SJSA1 (cell line): Measurements from ENCODE around the gene MSANTD4. TPM values are rescaled to one million over a fixed set of nuclear protein-coding genes. Genes with fewer than 3 reads are reported as not detected.

Experiments
- DNase-seq, 2 experiments: peaks; one replicate each; pipeline ENCODE4 v3.0.0-alpha.2; 2015 to 2020; ENCODE audit warnings: low spot score in 2 of 2, low read depth in 1 of 2
- H3K27ac ChIP-seq: fragments of 250-450 bp; sonication (Bioruptor Pico); 2 replicates; pipeline ENCODE4 v1.5.1; 2020; ENCODE audit warnings: mild to moderate bottlenecking, moderate library complexity
- H3K27me3 ChIP-seq: fragments of 250-450 bp; sonication (Bioruptor Pico); replicated peaks from 2 replicates; pipeline ENCODE4 v1.5.1; 2020; ENCODE audit warnings: mild to moderate bottlenecking, moderate library complexity
- H3K36me3 ChIP-seq: fragments of 250-450 bp; sonication (Bioruptor Pico); 2 replicates; pipeline ENCODE4 v1.5.1; 2020; ENCODE audit warnings: mild to moderate bottlenecking
- H3K4me1 ChIP-seq: fragments of 250-450 bp; sonication (Bioruptor Pico); replicated peaks from 2 replicates; pipeline ENCODE4 v1.6.1; 2021; ENCODE audit warnings: mild to moderate bottlenecking
- H3K4me3 ChIP-seq: fragments of 250-450 bp; sonication (Bioruptor Pico); 2 replicates; pipeline ENCODE4 v1.5.1; 2020; ENCODE audit warnings: mild to moderate bottlenecking
- H3K9me3 ChIP-seq: fragments of 250-450 bp; sonication (Bioruptor Pico); replicated peaks from 2 replicates; pipeline ENCODE4 v1.5.1; 2020; ENCODE audit warnings: mild to moderate bottlenecking
- total RNA-seq: library from RNA; depleted of rRNA; stranded (reverse); fragments of >200 nt; shearing (Covaris generic); gene quantifications from 2 replicates; pipeline ENCODE4 v1.2.3, GENCODE V29; 2014; rRNA removed

Gene MSANTD4
- total RNA-seq, 1 experiment from 2014 or later, result 11.5 TPM

GRCh38 chr11:105989124-105989523, 32.9 kb downstream of the MSANTD4 start:
- H3K36me3 ChIP-seq, result no peaks in the 10 kb centered on the region
- DNase-seq, result no peak
- no peak overlapping the region for H3K4me3 ChIP-seq
- H3K27me3 ChIP-seq, result no peaks in the 10 kb centered on the region
- H3K4me1 ChIP-seq, result no peaks in the 10 kb centered on the region
- no peak overlapping the region for H3K27ac ChIP-seq
- H3K9me3 ChIP-seq, result no peaks in the 10 kb centered on the region

- Histone ChIP-seq H3K36me3 (no peaks in the 10 kb centered on the region), H3K27ac (no peak overlapping the region), H3K4me3 (no peak overlapping the region), H3K4me1 (no peaks in the 10 kb centered on the region), H3K9me3 (no peaks in the 10 kb centered on the region), H3K27me3 (no peaks in the 10 kb centered on the region)
- DNase-seq, result no peak
Measured at GRCh38 chr11:105988197-105988596, 33.8 kb downstream of the MSANTD4 start.

- no peaks in the 10 kb centered on the region for H3K4me1 ChIP-seq
- DNase-seq, result no peak
- no peaks in the 10 kb centered on the region for H3K27me3 ChIP-seq
- H3K36me3 ChIP-seq, result no peaks in the 10 kb centered on the region
- H3K4me3 ChIP-seq, result no peak overlapping the region
- H3K27ac ChIP-seq, result no peak overlapping the region
- H3K9me3 ChIP-seq, result no peaks in the 10 kb centered on the region
Measured at GRCh38 chr11:105986554-105986953, 35.5 kb downstream of the MSANTD4 start.

DNA sequence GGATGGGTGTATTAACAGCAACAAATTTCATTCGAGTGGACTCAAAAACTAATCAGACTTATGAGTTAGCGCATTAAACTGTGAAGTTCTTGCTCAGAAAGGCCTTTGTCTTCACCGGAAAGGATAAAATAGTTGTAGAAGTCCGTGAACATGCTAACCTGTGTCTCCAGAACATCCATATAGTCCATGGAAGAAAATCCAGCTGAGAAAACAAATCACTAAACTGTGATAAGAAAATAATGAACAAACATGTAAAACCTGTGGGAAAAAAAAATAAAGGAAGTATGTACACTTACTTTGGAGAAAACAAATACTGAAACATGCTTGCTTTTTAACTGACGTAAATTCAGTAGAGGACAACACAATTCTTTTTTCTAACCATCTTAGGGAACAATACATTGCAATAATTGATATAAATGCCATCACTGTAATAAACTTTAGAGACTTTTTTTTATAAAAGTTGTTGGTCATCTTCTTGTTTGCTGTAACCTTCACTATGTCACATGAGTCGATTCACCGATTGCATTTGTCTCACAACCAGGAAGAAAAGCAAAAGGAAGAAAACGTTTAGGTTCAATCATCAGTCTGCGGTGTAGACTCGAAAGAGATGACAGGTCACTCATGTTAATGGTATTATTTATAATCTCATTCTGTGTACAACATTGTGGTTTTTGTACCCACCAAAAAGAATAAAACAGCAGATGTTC, 41.9 kb downstream of the MSANTD4 start:
- H3K27me3 ChIP-seq, result no peaks in the 10 kb centered on the region
- no peaks in the 10 kb centered on the region for H3K9me3 ChIP-seq
- no peaks in the 10 kb centered on the region for H3K36me3 ChIP-seq
- no peak overlapping the region for H3K4me3 ChIP-seq
- no peak for DNase-seq
- no peak overlapping the region for H3K27ac ChIP-seq
- H3K4me1 ChIP-seq, result no peaks in the 10 kb centered on the region

DNA sequence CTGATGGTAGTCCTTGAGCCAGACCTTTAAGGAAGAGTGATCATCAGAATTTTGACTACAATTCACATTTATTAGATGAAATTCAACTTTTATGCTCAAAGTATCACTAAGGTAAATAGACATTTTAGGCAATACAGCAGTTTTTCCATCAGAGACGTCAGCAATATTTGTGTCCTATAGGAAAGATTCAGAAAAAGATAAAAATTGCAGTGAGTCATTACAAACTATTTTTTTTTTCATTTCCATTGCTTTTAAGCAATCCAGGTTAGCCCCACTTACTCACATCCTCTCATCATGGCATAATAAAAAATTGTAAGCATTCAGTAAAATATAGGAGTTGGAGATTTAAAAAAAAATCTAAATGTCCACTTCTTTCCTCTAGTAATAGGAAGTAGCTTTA, 46.9 kb downstream of the MSANTD4 start:
- Histone ChIP-seq H3K36me3 (no peaks in the 10 kb centered on the region), H3K4me1 (no peaks in the 10 kb centered on the region), H3K27me3 (no peaks in the 10 kb centered on the region), H3K9me3 (no peaks in the 10 kb centered on the region), H3K4me3 (no peak overlapping the region), H3K27ac (no peak overlapping the region)
- DNase-seq, result no peak

DNA sequence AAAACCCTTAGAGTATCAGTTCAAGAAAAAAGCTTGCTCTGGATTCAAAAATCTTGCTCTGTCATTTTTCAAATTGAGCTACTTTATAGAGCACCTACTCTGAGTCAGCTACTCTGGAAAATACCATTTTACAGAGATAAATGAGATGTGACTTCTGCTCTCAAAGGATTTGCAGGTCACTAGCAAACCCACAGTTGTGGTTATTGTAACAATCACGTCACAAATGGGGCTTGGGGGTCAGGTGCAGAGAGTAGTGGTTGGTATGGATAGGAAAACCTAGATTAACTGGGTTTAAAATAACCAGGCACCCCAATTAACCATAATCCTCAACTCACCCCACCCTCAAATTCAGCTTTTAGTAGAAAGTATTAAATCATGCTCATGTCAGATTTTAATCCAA, 52.3 kb downstream of the MSANTD4 start:
- no peaks in the 10 kb centered on the region for H3K36me3 ChIP-seq
- H3K4me1 ChIP-seq, result no peaks in the 10 kb centered on the region
- no peaks in the 10 kb centered on the region for H3K9me3 ChIP-seq
- H3K4me3 ChIP-seq, result no peak overlapping the region
- DNase-seq, result no peak
- no peak overlapping the region for H3K27ac ChIP-seq
- no peaks in the 10 kb centered on the region for H3K27me3 ChIP-seq

DNA sequence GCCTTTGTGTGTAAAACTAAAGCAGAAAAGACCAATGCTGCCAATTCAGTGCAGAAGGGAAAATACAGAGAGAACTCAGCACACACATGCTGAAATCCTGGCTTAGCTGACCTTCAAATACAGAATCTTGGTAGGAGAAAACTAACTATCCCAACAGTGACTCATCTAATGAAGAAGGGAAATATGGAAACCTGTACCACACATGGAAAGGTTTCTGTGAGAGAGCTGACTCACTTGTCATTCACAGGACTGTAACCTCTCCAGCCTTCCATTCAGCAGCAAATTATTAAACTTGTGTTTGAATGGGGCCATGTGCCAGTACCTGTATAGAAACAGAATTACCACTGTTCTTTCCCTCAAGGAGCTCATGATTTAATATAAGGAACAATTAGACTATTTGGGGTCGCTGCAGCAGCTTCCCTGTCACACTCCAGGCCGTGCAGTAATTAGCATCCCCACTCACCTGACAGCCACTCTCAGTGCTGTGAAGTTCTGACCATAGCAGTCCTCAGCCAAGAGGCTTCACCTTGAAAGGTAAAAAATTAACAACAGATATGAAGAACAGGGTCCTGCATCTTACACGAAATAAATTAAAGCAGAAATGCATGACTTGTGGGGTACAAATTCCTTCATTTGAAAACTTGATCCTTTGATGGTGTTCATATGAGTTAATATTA, 53.9 kb downstream of the MSANTD4 start:
- Histone ChIP-seq H3K4me3 (no peak overlapping the region), H3K36me3 (no peaks in the 10 kb centered on the region), H3K4me1 (no peaks in the 10 kb centered on the region), H3K9me3 (no peaks in the 10 kb centered on the region), H3K27ac (no peak overlapping the region), H3K27me3 (no peaks in the 10 kb centered on the region)
- DNase-seq, result no peak

- Histone ChIP-seq H3K36me3 (no peaks in the 10 kb centered on the region), H3K27me3 (no peaks in the 10 kb centered on the region), H3K4me3 (no peak overlapping the region), H3K4me1 (no peaks in the 10 kb centered on the region), H3K27ac (no peak overlapping the region), H3K9me3 (no peaks in the 10 kb centered on the region)
- no peak for DNase-seq
Measured at GRCh38 chr11:105960252-105961245, 61.5 kb downstream of the MSANTD4 start.

Other genes starting within 250 kb of the MSANTD4 start
- gene KBTBD3, start 55.1 kb upstream of the MSANTD4 start, total RNA-seq, result 0.16 and 0.76 TPM in 2 replicates
- 39.3 and 44.2 TPM in 2 replicates for gene AASDHPPT, start 55.4 kb upstream of the MSANTD4 start, total RNA-seq